B cell (primary cell): ENCODE results near the gene CD163L1. TPM values are rescaled to one million over a fixed set of nuclear protein-coding genes. Genes with fewer than 3 reads are reported as not detected.

Experiments
- ATAC-seq: fragments of 200-7000 bp; cut with Tn5 transposase; one replicate; pipeline ENCODE4 v1.10.0; 2021; ENCODE audit warnings: low read depth, mild to moderate bottlenecking, moderate number of reproducible peaks, moderate library complexity
- CTCF ChIA-PET: fragments of 350-600 bp; sonication (Branson Sonifier 250); formaldehyde crosslinking; loops from one replicate; lab custom pipeline; 2021; ENCODE audit warnings: antibody characterized with exemption, inconsistent platforms; lab: Charles Lee
- POLR2A ChIA-PET: fragments of 350-600 bp; sonication (Branson Sonifier 250); formaldehyde crosslinking; loops from one replicate; lab custom pipeline; 2021; ENCODE audit warnings: antibody characterized with exemption; lab: Charles Lee
- DNase-seq: peaks from one replicate; pipeline ENCODE4 v3.0.0; 2013
- H2AFZ ChIP-seq: 2 replicates; pipeline ENCODE4 v1.6.1; 2012; ENCODE audit warnings: mild to moderate bottlenecking, low read depth, low read length; ENCODE audit not compliant: insufficient read depth, poor library complexity, severe bottlenecking
- H3K27ac ChIP-seq, 2 donors: 1 replicate in 1 of 2; 2 replicates in 1 of 2; pipeline ENCODE4 v1.5.1; 2012 to 2013; ENCODE audit warnings: low read length in 2 of 2, mild to moderate bottlenecking in 2 of 2, moderate library complexity in 1 of 2
- H3K27me3 ChIP-seq, 4 experiments: fragments of 200-600 bp in 1 of 4; sonication (generic) in 1 of 4; replicated peaks in 1 of 4; 1 replicate in 2 of 4; 2 replicates in 2 of 4; pipeline versions ENCODE4 v1.6.1 to v1.7.0; 2013 to 2016; ENCODE audit warnings: low read length in 3 of 4, mild to moderate bottlenecking in 2 of 4, mixed read lengths in 1 of 4, moderate library complexity in 1 of 4; ENCODE audit not compliant: insufficient read depth in 4 of 4, control insufficient read depth in 3 of 4; ENCODE audit errors: control extremely low read depth in 1 of 4
- H3K36me3 ChIP-seq, 2 experiments: replicated peaks in 1 of 2; 1 replicate in 1 of 2; 2 replicates in 1 of 2; pipeline versions ENCODE4 v1.6.1 to v1.7.1; 2013; ENCODE audit warnings: low read length in 1 of 2; ENCODE audit not compliant: insufficient read depth in 2 of 2, control insufficient read depth in 1 of 2; ENCODE audit errors: control extremely low read depth in 1 of 2, extremely low read depth in 1 of 2
- H3K4me1 ChIP-seq, 2 donors: fragments of 200-600 bp in 1 of 2; sonication (generic) in 1 of 2; 1 replicate in 1 of 2; 2 replicates in 1 of 2; pipeline versions ENCODE4 v1.5.1 to v1.6.1; 2013 to 2017; ENCODE audit warnings: low read length in 2 of 2; ENCODE audit not compliant: control insufficient read depth in 2 of 2, insufficient read depth in 2 of 2
- H3K4me2 ChIP-seq: replicated peaks from 2 replicates; pipeline ENCODE3; 2012; ENCODE audit warnings: mild to moderate bottlenecking, low read depth, low read length; ENCODE audit not compliant: poor library complexity, severe bottlenecking
- H3K4me3 ChIP-seq, 5 experiments: fragments of 200-600 bp in 1 of 5; sonication (generic) in 1 of 5; 1 replicate in 3 of 5; 2 replicates in 2 of 5; pipeline versions ENCODE4 v1.5.1 to v1.7.0; 2011 to 2016; ENCODE audit warnings: low read length in 4 of 5, mild to moderate bottlenecking in 4 of 5, low read depth in 2 of 5, control low read depth in 1 of 5, moderate library complexity in 1 of 5; ENCODE audit not compliant: insufficient read depth in 1 of 5; ENCODE audit errors: control extremely low read depth in 1 of 5, extremely low read depth in 1 of 5
- H3K79me2 ChIP-seq: fragments of 200-600 bp; sonication (generic); one replicate; pipeline ENCODE4 v1.6.0; 2016; ENCODE audit warnings: low read length; ENCODE audit not compliant: control insufficient read depth, insufficient read depth
- H3K9ac ChIP-seq: fragments of 200-600 bp; sonication (generic); 2 replicates; pipeline ENCODE4 v1.6.1; 2017; ENCODE audit warnings: mild to moderate bottlenecking, low read length, moderate library complexity
- H3K9me3 ChIP-seq, 3 donors: one replicate each; pipeline versions ENCODE4 v1.6.1 to v1.7.1; 2013; ENCODE audit warnings: low read length in 2 of 3; ENCODE audit not compliant: control insufficient read depth in 2 of 3, insufficient read depth in 1 of 3; ENCODE audit errors: control extremely low read depth in 1 of 3
- H4K20me1 ChIP-seq: 2 replicates; pipeline ENCODE4 v1.6.0; 2012; ENCODE audit warnings: mild to moderate bottlenecking, low read length; ENCODE audit not compliant: insufficient read depth, control insufficient read depth, poor library complexity, severe bottlenecking
- H3K27ac Mint-ChIP-seq: one replicate; pipeline ENCODE4 v1.8.0; 2021; ENCODE audit warnings: mixed read lengths
- H3K27me3 Mint-ChIP-seq: one replicate; pipeline ENCODE4 v1.8.0; 2021; ENCODE audit warnings: mixed read lengths
- H3K4me1 Mint-ChIP-seq: one replicate; pipeline ENCODE4 v1.8.0; 2021; ENCODE audit warnings: mixed read lengths
- H3K4me3 Mint-ChIP-seq: one replicate; pipeline ENCODE4 v1.8.0; 2021; ENCODE audit warnings: mixed read lengths
- H3K9me3 Mint-ChIP-seq: one replicate; pipeline ENCODE4 v1.8.0; 2022; ENCODE audit warnings: mixed read lengths; ENCODE audit not compliant: insufficient read depth
- EZH2 ChIP-seq: IDR thresholded peaks from 2 replicates; pipeline ENCODE4 v1.6.1; 2012; ENCODE audit warnings: borderline replicate concordance, low read depth, mild to moderate bottlenecking, moderate library complexity, low read length; ENCODE audit not compliant: insufficient read depth, poor library complexity, severe bottlenecking
- WGBS: methylation state at CpG from one replicate; pipeline ENCODE4 v1.1.5; 2013; ENCODE audit warnings: missing lambda C conversion rate; ENCODE audit not compliant: insufficient coverage; 5-methylcytosine and 5-hydroxymethylcytosine counted together
- intact Hi-C: fragments of 100-400 bp; cut with micrococcal nuclease; formaldehyde crosslinking; loops from one replicate; pipeline ENCODE4 v1.10.0; 2022
- polyA plus RNA-seq: library from polyadenylated mRNA; depleted of rRNA; stranded (reverse); fragments of >200 nt; gene quantifications from 2 replicates; pipeline ENCODE4 v1.2.3, GENCODE V29; 2012
- total RNA-seq, 2 donors: library from RNA; stranded (reverse); fragments of 120-200 nt in 1 of 2; gene quantifications; 1 replicate in 1 of 2; 2 replicates in 1 of 2; pipeline versions ENCODE4 v1.2.3 to v1.2.4, GENCODE V29; 2013 to 2022
- TF ChIP-seq, protein P1 (sequence below): fragments of 200-600 bp; IDR thresholded peaks from one replicate; pipeline ENCODE4 v1.8.0; 2022; ENCODE audit warnings: antibody characterized with exemption, mild to moderate bottlenecking

CD163L1 gene
- total and polyA plus RNA-seq, 2 donors (not counting 1 experiment from before 2014, with no cell fraction given): 0.32 TPM; not detected in 1

DNA sequence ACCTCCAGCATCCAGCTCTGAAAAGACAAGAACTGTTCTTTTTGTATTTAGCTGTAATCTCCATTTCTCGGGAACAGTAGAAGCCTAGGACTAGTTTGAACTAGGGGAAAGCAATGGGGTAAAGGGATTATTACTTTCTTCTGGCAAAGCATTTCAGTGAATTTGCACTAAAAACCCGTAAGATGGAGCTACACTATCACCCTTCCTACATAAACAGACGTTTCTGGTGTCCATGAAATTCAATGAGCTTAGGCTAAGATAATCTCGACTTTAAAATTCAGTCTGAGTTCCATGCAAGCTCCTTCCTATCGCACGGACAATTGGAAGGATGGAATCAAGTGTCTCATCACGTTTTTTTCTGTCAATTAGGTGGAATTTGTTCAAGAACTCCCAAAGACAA is 116.0 kb downstream of the CD163L1 start:
- POLR2A ChIA-PET: no interaction called here
- Histone ChIP-seq H3K36me3 (no peaks in the 10 kb centered on the region), H3K4me1 (no peaks in the 10 kb centered on the region), H3K27me3 (peaks cover 0 to 4% (median 2%) of the 10 kb centered on the region in 4 experiments), H3K4me3 (no peak overlapping the region), H4K20me1 (no peaks in the 10 kb centered on the region), H2AFZ (no peak overlapping the region), H3K4me2 (no peak overlapping the region), H3K79me2 (no peaks in the 10 kb centered on the region), H3K27ac (no peak overlapping the region), H3K9me3 (peaks cover 0 to 6% (median 0%) of the 10 kb centered on the region in 3 donors), H3K9ac (no peak overlapping the region)
- H3K9me3 Mint-ChIP-seq: no peaks in the 10 kb centered on the region
- intact Hi-C loops: no loop called here
- CTCF ChIA-PET: no interaction called here
- no peak for ATAC-seq
- no peaks in the 10 kb centered on the region for H3K4me1 Mint-ChIP-seq
- H3K27ac Mint-ChIP-seq: no peak overlapping the region
- TF ChIP-seq, protein P1, sequence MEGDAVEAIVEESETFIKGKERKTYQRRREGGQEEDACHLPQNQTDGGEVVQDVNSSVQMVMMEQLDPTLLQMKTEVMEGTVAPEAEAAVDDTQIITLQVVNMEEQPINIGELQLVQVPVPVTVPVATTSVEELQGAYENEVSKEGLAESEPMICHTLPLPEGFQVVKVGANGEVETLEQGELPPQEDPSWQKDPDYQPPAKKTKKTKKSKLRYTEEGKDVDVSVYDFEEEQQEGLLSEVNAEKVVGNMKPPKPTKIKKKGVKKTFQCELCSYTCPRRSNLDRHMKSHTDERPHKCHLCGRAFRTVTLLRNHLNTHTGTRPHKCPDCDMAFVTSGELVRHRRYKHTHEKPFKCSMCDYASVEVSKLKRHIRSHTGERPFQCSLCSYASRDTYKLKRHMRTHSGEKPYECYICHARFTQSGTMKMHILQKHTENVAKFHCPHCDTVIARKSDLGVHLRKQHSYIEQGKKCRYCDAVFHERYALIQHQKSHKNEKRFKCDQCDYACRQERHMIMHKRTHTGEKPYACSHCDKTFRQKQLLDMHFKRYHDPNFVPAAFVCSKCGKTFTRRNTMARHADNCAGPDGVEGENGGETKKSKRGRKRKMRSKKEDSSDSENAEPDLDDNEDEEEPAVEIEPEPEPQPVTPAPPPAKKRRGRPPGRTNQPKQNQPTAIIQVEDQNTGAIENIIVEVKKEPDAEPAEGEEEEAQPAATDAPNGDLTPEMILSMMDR: no peak
- no peak for TF ChIP-seq EZH2
- H3K27me3 Mint-ChIP-seq: peaks cover 18% of the 10 kb centered on the region
- WGBS: 95% methylated on average over 6 of the region's 7 CpGs
- no peak for DNase-seq
- H3K4me3 Mint-ChIP-seq: no peak overlapping the region

DNA sequence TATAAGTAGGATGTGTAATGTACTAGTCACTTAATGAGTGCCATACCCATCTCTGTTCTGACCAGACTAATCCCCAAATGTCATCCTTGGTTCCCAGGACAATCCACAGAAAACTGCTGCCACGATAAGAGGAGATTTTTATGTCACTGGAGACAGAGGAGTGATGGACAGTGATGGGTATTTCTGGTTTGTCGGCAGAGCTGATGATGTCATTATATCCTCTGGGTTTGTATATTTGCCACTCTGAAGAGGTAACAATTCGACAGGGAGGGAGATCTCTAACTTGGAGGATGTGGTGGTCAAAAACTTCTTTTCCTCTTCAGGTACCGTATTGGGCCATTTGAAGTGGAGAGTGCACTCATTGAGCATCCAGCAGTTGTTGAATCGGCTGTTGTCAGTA is 119.8 kb downstream of the CD163L1 start:
- Mint-ChIP-seq H3K27ac (no peak overlapping the region), H3K27me3 (peaks cover 21% of the 10 kb centered on the region), H3K9me3 (no peaks in the 10 kb centered on the region), H3K4me1 (no peaks in the 10 kb centered on the region), H3K4me3 (no peak overlapping the region)
- peaks cover 0 to 4% (median 0%) of the 10 kb centered on the region in 4 experiments for H3K27me3 ChIP-seq
- intact Hi-C loops: no loop called here
- WGBS: 84% methylated on average over 3 of the region's 5 CpGs
- H3K4me2 ChIP-seq: no peak overlapping the region
- H2AFZ ChIP-seq: no peak overlapping the region
- TF ChIP-seq EZH2: no peak
- TF ChIP-seq, protein P1: no peak
- ChIA-PET POLR2A (no interaction called here), CTCF (no interaction called here)
- no peaks in the 10 kb centered on the region for H4K20me1 ChIP-seq
- H3K36me3 ChIP-seq: no peaks in the 10 kb centered on the region
- H3K27ac ChIP-seq: no peak overlapping the region
- no peak for ATAC-seq
- H3K9me3 ChIP-seq: no peaks in the 10 kb centered on the region
- H3K4me3 ChIP-seq: no peak overlapping the region
- DNase-seq: no peak
- H3K9ac ChIP-seq: no peak overlapping the region
- H3K4me1 ChIP-seq: no peaks in the 10 kb centered on the region
- H3K79me2 ChIP-seq: no peaks in the 10 kb centered on the region
